ENCODE results near the gene GPC3. TPM values are rescaled to one million over a fixed set of nuclear protein-coding genes. Genes with fewer than 3 reads are reported as not detected.

Gene GPC3
- total and polyA plus RNA-seq, 2 experiments from 2014 or later = 36.8 to 60.1 TPM

GRCh38 chrX:133984857-133985163 lies 584 bp downstream of the GPC3 start:
- H3K27ac Mint-ChIP-seq = no peak overlapping the region
- Histone ChIP-seq H2AFZ (no peak overlapping the region), H4K20me1 (replicated peaks; ENCODE audit: insufficient read depth) (no peaks in the 10 kb centered on the region), H3K27me3 (ENCODE audit: insufficient read depth) (peaks cover 12% of the 10 kb centered on the region), H3K9me2 (ENCODE audit: insufficient read depth) (no peaks in the 10 kb centered on the region), H3K4me2 (peak overlapping the region; percentile 88), H3F3A (replicated peaks; ENCODE audit: low read depth) (no peaks in the 10 kb centered on the region), H3K79me2 (replicated peaks; ENCODE audit: insufficient read depth) (peaks cover 11% of the 10 kb centered on the region), H3K4me3 (peak overlapping the region; percentile 64), H3K36me3 (ENCODE audit: insufficient read depth) (no peaks in the 10 kb centered on the region), H3K4me1 (ENCODE audit: insufficient read depth) (peaks cover 41% of the 10 kb centered on the region), H3K27ac (ENCODE audit: low read depth) (no peak overlapping the region)
- no peaks in the 10 kb centered on the region; the same call in 2 of the 3 replicates for H3K36me3 Mint-ChIP-seq (ENCODE audit: low read depth)
- no peak for TF ChIP-seq REST (IDR thresholded peaks at IDR 0.05; ENCODE audit: unreplicated experiment)
- no peak for TF ChIP-seq ZNF114 (CRISPR knock-in tag; IDR thresholded peaks at IDR 0.05)
- TF ChIP-seq POLR2AphosphoS5 (IDR thresholded peaks at IDR 0.05; ENCODE audit: low read depth) = no peak
- TF ChIP-seq JUNB (IDR thresholded peaks at IDR 0.05; ENCODE audit: unreplicated experiment) = no peak
- no peak for TF ChIP-seq EZH2phosphoT487 (IDR thresholded peaks at IDR 0.05; ENCODE audit: unreplicated experiment)
- TF ChIP-seq NANOG (IDR thresholded peaks at IDR 0.05; ENCODE audit: borderline replicate concordance) = no peak
- ATAC-seq (no peak; the same call in 2 of the 3 replicates), DNase-seq (ENCODE audit: low spot score) (peak; percentile 11)
- H3K4me1 Mint-ChIP-seq = peaks cover 54% of the 10 kb centered on the region
- peaks cover 14% of the 10 kb centered on the region for H3K27me3 Mint-ChIP-seq (ENCODE audit: insufficient read depth, low read depth, poor library complexity)
- no peaks in the 10 kb centered on the region for H3K9me3 Mint-ChIP-seq
- peak overlapping the region; percentile 78 for H3K4me3 Mint-ChIP-seq

GRCh38 chrX:133983974-133984845 lies 1.2 kb downstream of the GPC3 start:
- DNase-seq (ENCODE audit: low spot score) (peak; percentile 54), ATAC-seq (peak; percentile 25)
- H4K20me1 ChIP-seq (replicated peaks; ENCODE audit: insufficient read depth) = no peaks in the 10 kb centered on the region
- no peaks in the 10 kb centered on the region for H3K36me3 ChIP-seq (ENCODE audit: insufficient read depth)
- peak overlapping the region; percentile 88 for H3K4me2 ChIP-seq
- H3K4me3 Mint-ChIP-seq = peak overlapping the region; percentile 78
- peaks cover 44% of the 10 kb centered on the region for H3K4me1 ChIP-seq (ENCODE audit: insufficient read depth)
- no peak overlapping the region for H3K27ac Mint-ChIP-seq
- 0 out of 2 replicates have a peak overlapping the region, but pooled peaks have one; percentile 56 for H2AFZ ChIP-seq
- H3K36me3 Mint-ChIP-seq (ENCODE audit: low read depth) = no peaks in the 10 kb centered on the region; the same call in 2 of the 3 replicates
- no peak overlapping the region for H3K27ac ChIP-seq (ENCODE audit: low read depth)
- H3F3A ChIP-seq (replicated peaks; ENCODE audit: low read depth) = no peaks in the 10 kb centered on the region
- H3K4me3 ChIP-seq = peak overlapping the region; percentile 64
- H3K9me2 ChIP-seq (ENCODE audit: insufficient read depth) = no peaks in the 10 kb centered on the region
- H3K79me2 ChIP-seq (replicated peaks; ENCODE audit: insufficient read depth) = peaks cover 11% of the 10 kb centered on the region
- H3K27me3 ChIP-seq (ENCODE audit: insufficient read depth) = peaks cover 12% of the 10 kb centered on the region
- peaks cover 51% of the 10 kb centered on the region for H3K4me1 Mint-ChIP-seq
- peaks cover 14% of the 10 kb centered on the region for H3K27me3 Mint-ChIP-seq (ENCODE audit: insufficient read depth, low read depth, poor library complexity)
- H3K9me3 Mint-ChIP-seq = no peaks in the 10 kb centered on the region
- TF ChIP-seq JUNB (IDR thresholded peaks at IDR 0.05; ENCODE audit: unreplicated experiment) = no peak
- TF ChIP-seq EZH2 (IDR thresholded peaks at IDR 0.05; ENCODE audit: low read depth, unreplicated experiment) = no peak
- TF ChIP-seq STAT1 (IDR thresholded peaks at IDR 0.05; ENCODE audit: unreplicated experiment) = no peak
- no peak for TF ChIP-seq REST (IDR thresholded peaks at IDR 0.05; ENCODE audit: unreplicated experiment)
- no peak for TF ChIP-seq CTCF (conservative IDR thresholded peaks at IDR 0.05; ENCODE audit: low read depth in 2 of 2)
- no peak for TF ChIP-seq CREB1 (CRISPR knock-in tag; IDR thresholded peaks at IDR 0.05; ENCODE audit: low read depth)
- TF ChIP-seq ETS1 (IDR thresholded peaks at IDR 0.05) = no peak
- no peak for TF ChIP-seq POLR2AphosphoS5 (IDR thresholded peaks at IDR 0.05; ENCODE audit: low read depth)
- TF ChIP-seq ZNF331 (CRISPR knock-in tag; IDR thresholded peaks at IDR 0.05; ENCODE audit: low read depth) = no peak

Measured in GM23338 (cell line).